Stimulated activated CD4-positive, alpha-beta T cell treated with anti-CD3 and anti-CD28 coated beads, Interleukin-2, amount 100 ng/mL, for 48 hours (primary cell): ENCODE data around the gene KCTD4.
"Not testable (repeated sequence)": the region's sequence is repeated elsewhere in the genome, so short reads cannot be mapped to it uniquely, and the experiment has no call there.

Source experiments
- DNase-seq, 2 donors: peaks; one replicate each; pipeline ENCODE4 v3.0.0-alpha.2; 2020

KCTD4 gene

DNA sequence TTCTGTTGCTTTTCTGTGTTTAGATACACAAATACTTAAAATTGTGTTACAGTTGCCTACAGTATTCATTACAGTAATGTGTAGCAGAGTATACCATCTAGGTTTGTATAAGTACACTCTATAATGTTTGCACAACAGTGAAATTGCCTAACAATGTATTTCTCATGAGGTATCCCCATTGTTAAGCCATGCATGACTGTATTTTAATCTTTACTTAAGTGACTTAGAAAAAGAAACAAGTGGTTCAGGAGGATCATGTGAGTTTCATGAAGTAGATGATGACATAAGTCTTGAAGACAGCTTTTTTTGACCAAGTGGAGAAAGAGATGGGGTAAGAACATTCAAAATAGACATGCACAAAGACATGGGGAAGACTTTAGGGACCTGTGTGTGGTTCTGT lies 8.4 kb upstream of the KCTD4 start:
- no peak for DNase-seq

DNA sequence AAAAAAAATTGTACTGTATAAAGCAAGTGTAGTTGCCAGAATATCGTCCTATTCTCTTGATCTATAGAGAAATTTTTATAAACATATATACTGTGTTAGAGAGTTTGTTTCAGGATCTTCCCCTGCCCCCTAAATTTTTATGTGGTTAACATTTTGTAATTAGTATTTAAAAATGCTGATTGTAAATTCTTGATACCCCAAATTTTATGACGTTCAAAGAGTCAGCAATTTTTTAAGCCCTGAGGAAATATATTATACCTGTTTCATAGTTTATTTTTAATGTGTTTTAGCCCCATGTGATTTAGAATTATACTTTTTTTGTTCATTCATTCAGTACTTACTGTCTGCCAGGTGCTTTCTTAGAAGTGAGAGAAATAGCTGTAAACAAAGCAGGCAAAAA lies 7.3 kb upstream of the KCTD4 start:
- DNase-seq = no peak

DNA sequence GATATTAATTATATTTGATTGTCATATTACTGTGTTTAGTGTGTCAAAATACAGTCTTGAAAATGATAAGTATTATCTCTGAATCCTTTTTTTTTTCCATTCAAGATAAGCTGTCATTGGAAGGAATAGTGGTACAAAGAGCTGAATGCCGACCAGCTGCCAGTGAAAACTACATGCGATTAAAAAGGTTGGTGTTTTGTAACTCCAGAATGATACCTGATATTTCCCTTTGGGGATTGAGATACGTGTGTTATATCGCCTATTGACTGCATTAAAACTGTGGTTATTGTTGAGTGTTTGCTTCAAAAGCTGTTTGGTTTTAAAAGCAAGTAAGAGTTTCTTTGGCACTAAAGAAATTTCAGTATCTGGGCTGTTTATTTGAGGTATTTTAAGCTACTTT lies 6.5 kb upstream of the KCTD4 start:
- DNase-seq = no peak

DNA sequence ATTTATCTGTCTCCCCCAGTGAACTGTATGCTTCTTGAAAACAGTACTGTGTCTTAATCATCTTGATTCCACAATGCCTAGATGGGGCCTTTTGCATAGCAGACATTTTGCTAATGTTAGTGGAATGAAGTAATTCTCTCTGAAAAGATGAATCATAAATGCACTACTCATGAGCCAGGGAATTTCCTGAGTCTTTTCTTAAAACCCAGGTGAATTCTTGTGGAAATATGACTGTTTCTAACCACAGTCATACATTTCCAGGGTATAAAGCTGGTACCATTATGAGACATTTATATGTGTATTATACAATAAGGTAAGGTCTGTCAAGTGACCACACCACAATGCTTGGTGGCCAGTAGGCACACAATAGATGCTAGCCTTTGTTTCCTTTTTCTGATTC lies 5.5 kb upstream of the KCTD4 start:
- DNase-seq = no peak

DNA sequence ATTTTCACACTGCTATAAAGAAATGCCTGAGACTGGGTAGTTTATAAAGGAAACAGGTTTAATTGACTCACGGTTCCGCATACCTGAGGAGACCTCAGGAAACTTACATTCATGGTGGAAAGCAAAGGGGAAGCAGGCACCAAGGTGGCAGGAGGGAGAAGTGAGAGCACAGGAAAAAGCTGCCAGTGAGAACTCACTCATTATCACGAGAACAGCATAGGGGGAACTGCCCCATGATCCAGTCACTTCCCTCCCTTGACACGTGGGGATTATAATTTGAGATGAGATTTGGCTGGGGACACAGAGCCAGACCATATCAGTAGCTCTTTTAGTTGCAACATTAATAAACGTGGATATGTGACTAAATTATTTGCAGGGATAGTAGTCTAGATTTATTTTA lies 4.3 kb upstream of the KCTD4 start:
- DNase-seq = no peak

DNA sequence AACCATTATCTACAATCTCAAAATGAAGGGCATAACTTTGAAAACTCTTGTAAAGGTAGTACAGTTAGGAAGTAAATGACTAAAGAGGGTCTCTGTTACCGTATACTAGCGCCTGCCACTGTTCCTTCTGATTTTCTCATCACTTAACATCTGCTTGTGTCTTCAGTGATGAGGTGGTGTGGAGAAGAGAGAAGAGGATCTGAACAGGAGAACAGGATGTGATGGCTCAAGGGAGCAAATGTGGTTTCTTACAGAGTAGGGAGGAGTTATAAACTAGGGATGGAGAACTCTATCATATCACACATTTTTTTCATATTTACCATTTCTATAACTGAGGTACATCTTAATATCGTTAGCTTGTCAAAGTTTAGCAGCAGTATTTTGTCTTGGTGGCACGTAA lies 1.1 kb downstream of the KCTD4 start:
- DNase-seq = no peak

DNA sequence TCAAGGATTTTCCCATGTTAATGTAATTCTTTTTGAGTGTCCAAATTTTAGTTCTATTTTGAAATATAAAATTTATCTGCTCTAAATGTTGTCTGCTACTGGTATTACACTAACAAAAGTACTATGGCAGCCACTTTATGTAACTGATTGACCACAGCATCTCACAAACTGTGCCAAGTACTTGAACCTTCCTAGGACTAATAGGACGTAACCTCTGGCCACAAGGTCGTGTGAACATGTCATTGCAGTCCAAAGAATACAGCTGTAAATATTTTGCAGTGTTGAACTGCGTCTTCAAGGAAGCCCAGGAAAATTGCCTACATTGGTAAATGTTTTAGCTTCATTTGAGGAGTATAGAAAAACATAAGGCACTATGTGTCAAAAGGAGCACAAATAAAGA lies 1.9 kb downstream of the KCTD4 start:
- DNase-seq = no peak

DNA sequence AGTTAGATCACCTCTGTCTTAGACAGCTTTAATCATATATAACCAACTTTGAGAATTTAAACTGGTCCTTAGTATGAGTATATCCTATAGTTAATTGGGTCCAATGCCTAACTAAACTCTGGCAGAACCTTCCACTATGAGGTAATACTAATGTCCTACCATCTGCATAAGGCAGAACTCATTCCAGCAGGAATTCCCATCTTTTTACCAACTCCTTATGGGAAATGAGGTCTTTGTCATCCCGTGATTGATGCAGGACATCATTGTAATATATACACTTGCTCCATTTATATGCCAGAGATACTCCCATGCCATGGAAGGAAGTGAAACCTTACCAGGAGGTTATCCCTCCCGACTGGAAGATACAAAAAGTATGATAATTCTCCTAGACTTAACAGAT lies 2.8 kb downstream of the KCTD4 start:
- no peak for DNase-seq

DNA sequence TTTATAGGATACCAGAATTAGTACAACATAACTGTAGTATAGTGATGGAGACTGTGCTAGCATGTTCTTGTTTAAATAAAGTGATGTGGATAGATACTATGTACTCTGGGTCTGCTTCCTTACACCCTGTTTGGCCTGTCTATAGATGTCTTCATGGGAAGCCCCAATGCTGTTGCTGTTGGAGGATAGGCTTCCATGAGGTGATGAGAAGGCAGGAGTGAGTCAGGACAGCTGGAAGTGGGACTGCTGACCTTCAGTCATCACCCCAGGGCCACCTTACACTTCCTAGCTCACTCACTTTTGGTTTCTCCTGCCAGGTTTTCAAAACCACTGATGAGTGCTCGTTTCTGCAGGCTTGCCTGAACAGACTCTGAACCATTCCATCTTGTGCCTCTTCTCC lies 4.2 kb downstream of the KCTD4 start:
- no peak for DNase-seq

DNA sequence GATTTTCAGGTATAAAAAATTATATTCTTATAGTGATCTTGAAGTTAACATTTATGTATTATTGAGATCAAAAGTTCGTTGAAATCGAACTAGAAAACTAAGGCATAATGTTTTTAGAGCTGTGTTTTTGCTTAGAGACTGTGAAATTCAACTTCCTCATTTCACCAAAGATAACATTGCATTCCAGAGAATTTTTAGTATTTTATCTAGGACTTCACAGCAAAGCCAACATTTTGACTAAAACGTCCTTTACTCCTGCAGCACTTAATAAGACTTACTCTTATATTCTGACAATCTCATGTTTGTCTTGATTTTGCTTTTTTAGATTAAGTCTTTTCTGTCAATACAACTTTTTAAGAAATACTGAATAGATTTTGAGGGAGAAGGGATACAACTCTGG lies 4.7 kb downstream of the KCTD4 start:
- no peak for DNase-seq

DNA sequence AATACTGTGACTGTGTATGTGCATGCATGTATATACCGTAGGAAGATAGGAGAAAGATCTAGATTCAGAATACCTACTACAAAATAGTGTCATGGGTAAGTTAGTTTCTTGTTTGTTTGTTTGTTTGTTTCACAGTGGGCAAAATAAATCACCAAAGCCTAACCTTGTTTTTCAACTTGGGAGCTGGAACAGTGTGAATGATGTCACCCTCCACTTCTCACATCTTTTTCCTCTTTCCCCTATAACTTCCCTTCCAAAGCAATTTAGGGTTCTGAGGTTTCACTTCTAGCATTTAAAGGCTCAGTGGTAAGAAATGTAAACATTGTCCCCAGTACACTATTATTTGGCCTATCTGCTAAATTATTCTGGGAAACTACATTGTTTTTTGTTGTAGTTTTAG lies 5.4 kb downstream of the KCTD4 start:
- no peak for DNase-seq

DNA sequence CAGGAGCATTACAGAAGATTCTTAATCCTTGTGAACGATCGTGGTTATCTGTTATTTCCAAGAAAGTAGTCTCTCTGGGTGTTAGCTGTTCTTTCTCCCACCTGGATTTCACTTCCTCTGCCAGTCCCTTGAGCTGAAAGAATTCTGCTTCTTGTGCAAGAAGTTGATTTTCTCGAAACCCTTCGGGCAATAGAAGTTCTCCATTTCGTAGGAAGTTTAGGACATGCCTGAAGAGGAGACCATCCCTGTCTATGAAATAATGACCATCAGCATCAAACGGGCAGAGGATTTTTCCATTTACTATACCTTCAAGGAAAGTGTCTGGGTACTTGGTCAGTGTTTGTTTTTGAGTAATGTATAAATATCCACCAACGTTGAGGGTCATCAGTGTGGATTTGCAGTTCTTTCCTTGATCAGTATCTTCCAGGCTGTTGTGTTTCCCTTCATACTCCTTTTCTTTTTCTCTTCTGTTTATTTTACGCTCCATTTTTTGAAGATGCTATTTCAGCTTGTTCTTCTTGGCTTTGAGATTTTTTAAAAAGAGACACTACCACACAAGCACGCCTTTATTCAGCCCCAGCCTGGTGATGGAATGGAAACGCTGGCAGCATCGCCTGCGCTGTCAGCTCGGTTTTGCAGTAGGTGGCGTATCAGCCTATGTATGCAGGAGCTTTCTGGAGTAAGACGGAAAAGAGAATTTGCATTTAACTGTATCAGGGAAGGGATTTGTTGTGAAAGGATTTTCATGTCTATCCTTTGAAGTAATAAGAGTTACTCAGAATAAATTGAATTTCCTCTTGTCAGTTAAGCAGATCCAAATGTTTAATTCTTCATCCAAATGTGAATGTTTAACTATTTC lies 6.5 kb downstream of the KCTD4 start:
- no peak for DNase-seq

DNA sequence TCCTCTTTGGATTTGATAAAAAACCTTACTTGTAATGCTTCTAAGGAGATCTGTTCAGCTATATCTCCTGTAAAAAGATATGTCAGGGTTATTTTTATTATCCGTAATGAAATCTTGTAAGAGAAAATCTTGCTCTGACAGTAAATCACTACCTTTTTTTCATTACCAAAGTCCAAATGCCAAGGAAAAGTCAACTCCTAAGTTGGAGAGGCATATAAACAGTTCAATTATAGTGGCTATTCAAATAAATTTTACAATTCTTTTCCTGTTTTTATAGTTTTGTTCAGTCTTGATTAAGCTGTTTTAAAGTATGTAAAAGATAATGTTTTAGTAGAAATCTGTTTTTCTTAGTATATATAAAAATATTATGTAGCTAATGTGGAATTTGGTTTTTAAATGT lies 9.0 kb downstream of the KCTD4 start:
- no peak for DNase-seq

DNA sequence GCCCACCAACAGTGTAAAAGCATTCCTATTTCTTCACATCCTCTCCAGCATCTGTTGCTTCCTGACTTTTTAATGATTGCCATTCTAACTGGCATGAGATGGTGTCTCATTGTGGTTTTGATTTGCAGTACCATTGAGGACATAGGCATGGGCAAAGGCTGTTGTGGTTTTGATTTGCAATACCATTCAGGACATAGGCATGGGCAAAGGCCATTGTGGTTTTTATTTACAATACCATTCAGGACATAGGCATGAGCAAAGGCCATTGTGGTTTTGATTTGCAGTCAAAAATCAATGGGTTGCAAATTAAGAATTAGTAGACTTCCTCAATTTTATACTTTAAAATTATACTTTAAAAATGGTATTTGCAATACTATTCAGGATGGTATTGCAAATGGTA lies 11.3 kb downstream of the KCTD4 start:
- DNase-seq = not testable (repeated sequence)

DNA sequence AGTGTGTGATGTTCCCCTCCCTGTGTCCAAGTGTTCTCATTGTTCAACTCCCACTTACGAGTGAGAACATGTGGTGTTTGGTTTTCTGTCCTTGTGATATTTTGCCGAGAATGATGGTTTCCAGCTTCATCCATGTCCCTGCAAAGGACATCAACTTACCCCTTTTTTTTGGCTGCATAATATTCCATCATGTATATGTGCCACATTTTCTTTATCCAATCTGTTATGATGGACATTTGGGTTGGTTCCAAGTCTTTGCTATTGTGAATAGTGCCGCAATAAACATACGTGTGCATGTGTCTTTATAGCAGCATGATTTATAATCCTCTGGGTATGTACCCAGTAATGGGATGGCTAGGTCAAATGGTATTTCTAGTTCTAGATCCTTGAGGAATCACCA lies 11.8 kb downstream of the KCTD4 start:
- DNase-seq = not testable (repeated sequence)

DNA sequence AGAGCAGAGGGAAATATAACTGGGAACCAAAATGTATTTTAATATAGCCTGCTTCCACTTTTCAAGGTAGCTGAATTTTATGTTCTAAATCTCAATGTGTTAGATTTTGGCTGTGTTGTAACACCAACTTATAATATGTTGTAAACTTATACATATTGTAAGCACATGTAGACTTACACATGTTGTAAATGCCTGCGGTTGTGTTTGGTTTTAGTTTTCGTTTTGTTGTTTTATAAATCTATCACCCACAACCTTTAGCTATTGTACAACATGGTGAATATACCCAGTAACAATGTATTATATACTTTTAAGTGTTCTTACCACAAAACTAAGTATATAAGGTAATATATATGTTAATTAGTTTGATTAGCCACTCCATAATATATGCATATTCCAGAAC lies 15.6 kb downstream of the KCTD4 start:
- no peak for DNase-seq

DNA sequence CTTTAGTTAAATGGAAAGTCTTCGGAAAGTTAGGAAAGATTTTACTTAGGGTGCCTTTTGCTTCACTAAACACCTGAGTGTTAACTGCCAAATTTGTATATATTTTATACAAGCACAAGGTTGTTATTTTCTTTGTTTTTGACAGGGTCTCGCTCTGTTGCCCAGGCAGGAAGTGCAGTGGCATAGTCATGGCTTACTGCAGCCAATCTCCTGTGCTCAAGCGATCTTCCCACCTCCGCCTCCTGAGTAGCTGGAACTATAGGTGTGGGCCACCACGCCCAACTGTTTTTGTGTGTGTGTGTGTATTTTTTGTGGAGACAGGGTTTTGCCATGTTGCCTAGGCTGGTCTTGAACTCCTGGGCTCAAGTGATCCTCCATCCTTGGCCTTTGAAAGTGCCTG lies 16.2 kb downstream of the KCTD4 start:
- DNase-seq = no peak

DNA sequence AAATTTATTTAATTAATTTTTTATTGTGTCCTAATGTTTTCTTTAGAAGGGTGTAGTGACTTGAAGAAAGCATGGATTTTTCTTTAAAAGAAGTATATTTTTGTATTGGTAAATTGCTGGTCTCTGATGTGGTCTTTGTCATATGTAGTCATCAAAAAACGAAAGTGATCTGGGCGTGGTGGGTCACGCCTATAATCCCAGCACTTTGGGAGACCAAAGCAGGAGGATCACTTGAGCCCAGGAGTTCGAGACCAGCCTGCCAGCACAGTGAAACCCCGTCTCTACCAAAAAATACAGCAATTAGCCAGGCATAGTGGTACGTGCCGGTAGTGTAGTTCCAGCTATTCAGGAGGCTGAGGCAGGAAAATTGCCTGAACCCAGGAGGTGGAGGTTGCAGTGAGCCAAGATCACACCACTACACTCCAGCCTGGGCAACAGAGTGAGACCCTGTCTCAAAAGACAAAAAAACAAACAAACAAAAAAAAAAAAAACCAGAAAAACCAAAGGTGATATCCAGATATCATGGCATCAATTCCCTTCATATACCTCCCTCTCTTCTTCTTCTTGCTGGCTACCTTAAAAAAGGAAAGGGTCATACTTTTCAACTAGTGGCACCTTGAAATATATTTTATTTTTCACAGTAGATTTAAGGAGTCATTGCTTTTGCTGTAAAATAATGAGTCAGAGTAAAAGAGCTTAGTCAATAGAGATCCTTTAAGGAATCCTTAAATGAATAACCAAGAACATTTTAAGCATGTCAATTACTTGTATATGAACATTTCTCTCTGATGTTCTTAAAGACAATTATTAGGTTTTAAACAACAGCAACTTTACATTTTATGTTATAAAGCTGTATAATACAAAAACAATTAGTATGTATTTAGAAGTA lies 19.9 kb downstream of the KCTD4 start:
- DNase-seq = no peak

DNA sequence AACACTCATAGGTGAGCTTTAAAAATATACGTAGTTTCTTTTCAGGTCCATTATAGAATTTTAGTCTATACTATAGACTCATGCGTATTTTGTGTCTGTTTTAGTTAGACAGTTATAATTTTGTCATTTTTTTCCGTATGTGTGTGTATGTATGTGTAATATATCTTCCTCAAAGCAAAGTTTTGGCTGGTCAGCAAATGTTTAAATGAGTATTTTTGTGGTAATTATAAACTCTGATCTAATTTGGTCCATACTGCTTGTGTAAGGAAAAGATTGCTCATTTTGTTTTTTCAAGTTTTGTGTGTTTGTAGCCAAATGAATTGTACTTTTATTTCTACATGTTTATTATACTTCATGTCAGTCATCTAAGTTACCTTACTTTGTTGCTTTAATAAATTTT lies 20.5 kb downstream of the KCTD4 start:
- DNase-seq = no peak

DNA sequence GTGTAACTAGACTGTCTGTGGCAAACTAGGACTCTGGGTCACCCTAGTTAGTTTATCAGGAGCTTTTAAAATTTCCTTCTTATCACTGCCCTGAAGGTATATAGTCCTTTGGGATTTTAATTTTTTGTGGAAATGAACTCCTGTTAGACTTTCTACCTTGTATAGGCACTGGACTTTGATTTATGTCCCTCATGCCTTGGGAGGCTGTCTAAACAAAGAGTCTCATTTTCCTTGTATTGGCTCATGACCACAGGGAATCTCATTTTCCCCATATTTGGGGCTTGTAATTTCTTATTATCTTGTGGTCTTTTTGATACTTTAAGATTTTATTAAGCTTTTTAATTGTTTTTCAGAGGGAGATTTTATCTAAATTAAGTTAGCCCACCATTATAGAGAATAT lies 21.4 kb downstream of the KCTD4 start:
- no peak for DNase-seq

DNA sequence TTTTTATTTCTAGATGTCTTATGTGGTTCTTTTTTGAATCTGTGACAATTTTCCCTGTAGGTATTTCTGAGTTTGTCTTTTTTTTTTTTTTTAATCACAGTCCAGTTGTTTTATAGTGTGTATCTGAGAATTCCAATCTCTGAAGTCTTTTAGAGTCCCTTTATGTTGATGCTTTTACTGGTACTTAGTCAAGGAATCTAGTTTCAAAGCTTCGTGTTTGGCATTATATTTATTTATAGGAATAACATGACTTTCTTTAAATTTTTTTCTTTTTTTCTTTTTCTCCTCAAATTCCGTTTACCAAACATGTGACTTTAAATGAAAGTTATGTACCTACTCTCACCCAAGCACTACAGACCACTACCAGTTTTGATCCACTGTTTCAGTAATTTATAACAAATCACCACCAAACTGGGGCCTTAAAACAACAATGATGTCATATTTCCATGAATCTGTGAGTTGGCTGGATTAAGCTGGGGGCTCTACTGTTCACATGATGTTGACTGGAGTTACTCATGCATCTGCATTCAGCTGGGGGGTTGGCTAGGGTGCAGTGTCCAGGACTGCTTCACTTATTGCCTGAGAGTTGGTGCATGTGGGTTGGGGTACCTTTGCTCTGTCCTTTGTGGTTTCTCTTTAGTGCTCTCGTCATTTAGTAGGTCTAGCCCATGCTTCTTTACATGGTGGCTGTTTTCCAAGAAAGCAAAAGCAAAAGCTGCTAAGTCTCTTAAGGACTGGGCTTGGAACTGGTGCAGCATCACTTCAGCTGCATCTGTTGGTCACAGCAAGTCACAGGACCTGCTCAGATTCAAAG lies 22.3 kb downstream of the KCTD4 start:
- DNase-seq = no peak

DNA sequence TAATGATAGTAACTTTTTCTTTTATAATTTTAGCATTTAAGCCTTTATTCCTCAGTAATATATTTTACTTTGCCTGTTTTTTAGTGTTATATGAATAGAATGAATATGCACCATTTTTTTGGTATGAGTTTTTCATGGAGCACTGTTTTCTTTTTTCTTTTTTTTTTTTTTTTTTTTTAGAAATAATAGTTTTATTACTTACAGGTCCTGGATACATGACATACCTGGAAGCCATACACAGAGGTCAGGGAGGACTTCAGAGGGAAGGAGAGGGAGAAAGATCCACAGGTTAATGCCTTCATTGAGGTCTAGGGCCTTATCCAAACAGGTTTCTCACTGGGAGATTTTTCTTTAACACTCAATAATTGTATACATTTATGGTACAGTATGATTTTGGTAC lies 26.4 kb downstream of the KCTD4 start:
- no peak for DNase-seq

DNA sequence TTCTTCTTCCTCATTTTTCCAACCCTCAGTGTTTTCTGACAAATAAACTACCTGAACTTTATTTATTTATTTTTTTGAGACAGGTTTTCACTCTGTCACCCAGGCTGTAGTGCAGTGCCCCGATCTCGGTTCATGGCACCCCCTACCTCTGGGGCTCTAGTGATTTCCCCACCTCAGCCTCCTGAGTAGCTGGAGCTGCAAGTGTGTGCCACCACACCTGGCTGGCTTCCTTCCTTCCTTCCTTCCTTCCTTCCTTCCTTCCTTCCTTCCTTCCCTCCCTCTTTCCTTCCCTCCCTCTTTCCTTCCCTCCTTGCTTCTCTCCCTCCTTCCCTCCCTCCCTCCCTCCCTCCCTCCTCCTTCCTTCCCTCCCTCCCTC lies 32.3 kb downstream of the KCTD4 start:
- no peak for DNase-seq
